SK-N-SH (cell line): ENCODE results near the gene ARAP2. TPM values are rescaled to one million over a fixed set of nuclear protein-coding genes. Genes with fewer than 3 reads are reported as not detected.

ENCODE experiments used
- CTCF ChIA-PET: fragments of 300-600, 350-600 bp; formaldehyde crosslinking; extraction: SDS; loops from one replicate; lab custom pipeline; 2021; lab: Yijun Ruan, JAX
- POLR2A ChIA-PET: fragments of 350-600 bp; sonication (Branson Sonifier 250); formaldehyde crosslinking; extraction: SDS; loops from one replicate; lab custom pipeline; 2020; ENCODE audit warnings: antibody characterized with exemption, inconsistent platforms; lab: Yijun Ruan, JAX
- DNase-seq: peaks from one replicate; pipeline ENCODE4 v3.0.0; 2012
- H2AFZ ChIP-seq: fragments of 200-600 bp; sonication (generic); 2 replicates; pipeline ENCODE4 v1.8.1; 2016; ENCODE audit warnings: antibody characterized with exemption, mild to moderate bottlenecking, low read depth
- H3F3A ChIP-seq: fragments of 200-600 bp; sonication (generic); replicated peaks from 2 replicates; pipeline ENCODE3; 2016; ENCODE audit warnings: antibody characterized with exemption, mild to moderate bottlenecking; ENCODE audit not compliant: insufficient read depth
- H3K27ac ChIP-seq, 2 experiments: fragments of 200-500 bp in 1 of 2; fragments of 200-600 bp in 1 of 2; sonication (Bioruptor generic) in 1 of 2; sonication (generic), shearing (Covaris generic) in 1 of 2; 2 replicates each; pipeline versions ENCODE4 v1.5.1 to v1.6.1; 2014 to 2016; ENCODE audit warnings: low read depth in 2 of 2, inconsistent platforms in 1 of 2, low read length in 1 of 2, mild to moderate bottlenecking in 1 of 2, mixed read lengths in 1 of 2
- H3K27me3 ChIP-seq: fragments of 200-600 bp; sonication (generic), shearing (Covaris generic); 2 replicates; pipeline ENCODE4 v1.6.1; 2016; ENCODE audit warnings: mixed run types; ENCODE audit not compliant: insufficient read depth
- H3K36me3 ChIP-seq, 2 experiments: fragments of 200-500 bp in 1 of 2; fragments of 200-600 bp in 1 of 2; sonication (Bioruptor generic) in 1 of 2; sonication (generic) in 1 of 2; replicated peaks in 1 of 2; 2 replicates each; pipeline versions ENCODE3 to v1.5.1; 2014 to 2016; ENCODE audit warnings: low read length in 1 of 2, mild to moderate bottlenecking in 1 of 2; ENCODE audit not compliant: insufficient read depth in 2 of 2, control insufficient read depth in 1 of 2
- H3K4me1 ChIP-seq, 2 experiments: fragments of 200-500 bp in 1 of 2; fragments of 200-600 bp in 1 of 2; sonication (Bioruptor generic) in 1 of 2; sonication (generic), shearing (Covaris generic) in 1 of 2; 2 replicates each; pipeline versions ENCODE4 v1.5.1 to v1.6.1; 2014 to 2016; ENCODE audit warnings: low read depth in 1 of 2, low read length in 1 of 2, mixed run types in 1 of 2; ENCODE audit not compliant: insufficient read depth in 2 of 2, control insufficient read depth in 1 of 2
- H3K4me2 ChIP-seq: fragments of 200-600 bp; sonication (generic), shearing (Covaris generic); 2 replicates; pipeline ENCODE4 v1.6.1; 2017; ENCODE audit warnings: mixed run types
- H3K4me3 ChIP-seq, 2 experiments: fragments of 200-500 bp in 1 of 2; fragments of 200-600 bp in 1 of 2; sonication (Bioruptor generic) in 1 of 2; sonication (generic), shearing (Covaris generic) in 1 of 2; 2 replicates each; pipeline versions ENCODE4 v1.5.1 to v1.8.1; 2014 to 2016; ENCODE audit warnings: low read depth in 2 of 2, inconsistent platforms in 1 of 2, low read length in 1 of 2, mild to moderate bottlenecking in 1 of 2, mixed read lengths in 1 of 2, moderate library complexity in 1 of 2
- H3K79me2 ChIP-seq: fragments of 200-600 bp; sonication (generic); 2 replicates; pipeline ENCODE4 v1.8.1; 2017; ENCODE audit warnings: mild to moderate bottlenecking; ENCODE audit not compliant: insufficient read depth
- H3K9ac ChIP-seq: fragments of 200-600 bp; sonication (generic); 2 replicates; pipeline ENCODE4 v1.6.1; 2017; ENCODE audit warnings: mixed run types
- H3K9me2 ChIP-seq: fragments of 200-600 bp; sonication (generic); 2 replicates; pipeline ENCODE4 v1.6.1; 2017; ENCODE audit warnings: mixed run types
- H3K9me3 ChIP-seq: fragments of 200-600 bp; sonication (generic); 2 replicates; pipeline ENCODE4 v1.6.1; 2017; ENCODE audit warnings: mixed run types, mild to moderate bottlenecking, moderate library complexity
- H4K20me1 ChIP-seq: fragments of 200-600 bp; sonication (generic); 2 replicates; pipeline ENCODE4 v1.6.1; 2017; ENCODE audit warnings: mild to moderate bottlenecking, mixed run types; ENCODE audit not compliant: insufficient read depth
- CHD2 ChIP-seq: fragments of 150-350 bp; IDR thresholded peaks from 2 replicates; pipeline ENCODE4 v1.6.1; 2018; ENCODE audit warnings: low read length; ENCODE audit not compliant: partially characterized antibody
- CTCF ChIP-seq: fragments of 200-600 bp; sonication (generic); IDR thresholded peaks from 2 replicates; pipeline ENCODE4 v1.6.1; 2017; ENCODE audit warnings: antibody characterized with exemption, mild to moderate bottlenecking, moderate library complexity
- EP300 ChIP-seq, 2 experiments: IDR thresholded peaks; 2 replicates each; pipeline versions ENCODE4 v1.4.0 to v1.6.1; 2012; ENCODE audit warnings: borderline replicate concordance in 1 of 2, low read depth in 1 of 2, low read length in 1 of 2
- EZH2phosphoT487 ChIP-seq: fragments of 200-600 bp; sonication (generic); IDR thresholded peaks from 2 replicates; pipeline ENCODE4 v1.6.1; 2017; ENCODE audit warnings: low read depth, mixed run types, mild to moderate bottlenecking, antibody characterized with exemption, moderate library complexity, borderline replicate concordance
- GABPA ChIP-seq: IDR thresholded peaks from 2 replicates; pipeline ENCODE4 v1.4.0; 2012; ENCODE audit warnings: low read depth, mild to moderate bottlenecking
- IRF3 ChIP-seq: fragments of 150-350 bp; IDR thresholded peaks from 2 replicates; pipeline ENCODE4 v1.6.1; 2016; ENCODE audit warnings: mild to moderate bottlenecking, low read depth, low read length
- MXI1 ChIP-seq: IDR thresholded peaks from 2 replicates; pipeline ENCODE4 v1.6.1; 2012; ENCODE audit warnings: mild to moderate bottlenecking, low read depth, low read length, improper control_type of control experiment
- NFIC ChIP-seq: IDR thresholded peaks from 2 replicates; pipeline ENCODE4 v1.4.0; 2012; ENCODE audit warnings: borderline replicate concordance
- NRF1 ChIP-seq: IDR thresholded peaks from 2 replicates; pipeline ENCODE4 v1.6.1; 2012; ENCODE audit warnings: low read depth, mild to moderate bottlenecking, low read length
- POLR2AphosphoS5 ChIP-seq: IDR thresholded peaks from 2 replicates; pipeline ENCODE4 v1.6.1; 2012; ENCODE audit warnings: low read depth, low read length
- SIN3A ChIP-seq: IDR thresholded peaks from 2 replicates; pipeline ENCODE4 v1.6.1; 2012; ENCODE audit warnings: low read depth, mild to moderate bottlenecking, low read length, moderate library complexity, borderline replicate concordance
- TAF1 ChIP-seq: IDR thresholded peaks from 2 replicates; pipeline ENCODE4 v1.6.1; 2012; ENCODE audit warnings: low read depth, mild to moderate bottlenecking, low read length, moderate library complexity, borderline replicate concordance
- USF1 ChIP-seq: IDR thresholded peaks from 2 replicates; pipeline ENCODE4 v1.4.0; 2012; ENCODE audit warnings: low read depth, borderline replicate concordance
- USF2 ChIP-seq: fragments of 150-350 bp; IDR thresholded peaks from 2 replicates; pipeline ENCODE4 v1.6.1; 2017; ENCODE audit warnings: antibody characterized with exemption, low read length, low read depth, borderline replicate concordance
- WGBS: methylation state at CpG from one replicate; pipeline ENCODE4 v1.1.6; 2017; ENCODE audit warnings: low lambda C conversion rate; 5-methylcytosine and 5-hydroxymethylcytosine counted together
- polyA plus RNA-seq, 3 experiments: library from polyadenylated mRNA; depleted of rRNA; stranded (reverse); fragments of >200 nt; gene quantifications; 2 replicates each; pipeline ENCODE4 v1.2.3, GENCODE V29; 2012

The ARAP2 gene
- polyA plus RNA-seq, 1 of the 3 experiments (the other 2 are of a cell fraction), result not detected

DNA sequence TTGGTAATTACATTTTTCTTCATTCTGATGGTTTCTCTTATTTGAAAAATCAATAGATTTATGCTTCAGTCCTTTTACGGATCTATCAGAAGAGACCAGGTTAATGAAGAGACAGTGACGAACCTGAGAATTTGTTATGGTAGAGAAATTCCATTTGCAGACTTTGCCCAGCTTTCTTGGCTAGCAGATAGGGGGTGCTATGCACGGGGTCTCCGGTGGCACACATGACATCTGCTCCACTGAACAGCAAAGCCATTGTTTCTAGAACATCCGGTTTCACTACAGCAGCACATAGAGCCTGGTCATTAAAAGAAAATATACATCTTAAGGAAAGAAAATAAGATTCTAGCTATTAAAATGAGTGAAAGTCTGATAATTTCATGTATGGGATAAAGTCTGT, 85.1 kb downstream of the ARAP2 start:
- H3K27ac ChIP-seq, result no peak overlapping the region
- 0 out of 2 replicates have a peak, but pooled peaks have one; percentile 15 for TF ChIP-seq CTCF
- no peak for TF ChIP-seq EP300 (IDR thresholded peaks at IDR 0.05; ENCODE audit: borderline replicate concordance in 1 of 2, low read depth in 1 of 2, low read length in 1 of 2)
- H2AFZ ChIP-seq, result no peak overlapping the region
- no peaks in the 10 kb centered on the region for H3K9me2 ChIP-seq
- CTCF ChIA-PET, result no interaction called here
- DNase-seq, result peak; percentile 1
- H3K4me2 ChIP-seq, result no peak overlapping the region
- WGBS, result 17% methylated on average over 5 of the region's 5 CpGs
- POLR2A ChIA-PET, result no interaction called here
- no peaks in the 10 kb centered on the region for H3F3A ChIP-seq
- H3K4me3 ChIP-seq, result no peak overlapping the region
- H3K4me1 ChIP-seq, result no peaks in the 10 kb centered on the region
- no peaks in the 10 kb centered on the region for H3K9me3 ChIP-seq
- H3K9ac ChIP-seq, result no peak overlapping the region
- no peaks in the 10 kb centered on the region for H4K20me1 ChIP-seq
- H3K27me3 ChIP-seq, result no peaks in the 10 kb centered on the region; the same call in 1 of the 2 replicates
- no peaks in the 10 kb centered on the region for H3K79me2 ChIP-seq
- H3K36me3 ChIP-seq, result no peaks in the 10 kb centered on the region

- H3F3A ChIP-seq, result no peaks in the 10 kb centered on the region
Observed at GRCh38 chr4:36152735-36153134, 91.6 kb downstream of the ARAP2 start.

More at GRCh38 chr4:36152735-36153134, 91.6 kb downstream of the ARAP2 start:
- ChIA-PET POLR2A (no interaction called here), CTCF (interaction anchor here (0.9 kb wide), 1 partner anchor 361 kb away, joined by 3 read pairs; no protein-coding TSS in a partner anchor)
- WGBS, result 7% methylated on average over 1 of the region's 1 CpG
- no peaks in the 10 kb centered on the region for H3K9me3 ChIP-seq
- no peak overlapping the region for H3K4me2 ChIP-seq
- no peak overlapping the region for H2AFZ ChIP-seq
- no peaks in the 10 kb centered on the region for H3K36me3 ChIP-seq
- H3K79me2 ChIP-seq, result no peaks in the 10 kb centered on the region
- H4K20me1 ChIP-seq, result no peaks in the 10 kb centered on the region
- no peak overlapping the region for H3K9ac ChIP-seq
- no peak overlapping the region for H3K27ac ChIP-seq
- H3K9me2 ChIP-seq, result no peaks in the 10 kb centered on the region
- no peaks in the 10 kb centered on the region for H3K27me3 ChIP-seq
- no peaks in the 10 kb centered on the region for H3K4me1 ChIP-seq
- no peak for DNase-seq
- TF ChIP-seq NRF1, result no peak
- no peak for TF ChIP-seq MXI1
- TF ChIP-seq SIN3A, result no peak
- no peak for TF ChIP-seq GABPA
- TF ChIP-seq USF2, result no peak
- no peak for TF ChIP-seq POLR2AphosphoS5
- no peak for TF ChIP-seq TAF1
- no peak for TF ChIP-seq IRF3
- no peak for TF ChIP-seq CHD2
- no peak for TF ChIP-seq EZH2phosphoT487
- TF ChIP-seq NFIC, result no peak
- no peak for TF ChIP-seq USF1
- H3K4me3 ChIP-seq, result no peak overlapping the region
